Raji (cell line): ENCODE data around the gene KIF21B.

ENCODE experiments used
- POLR2A ChIP-seq: IDR thresholded peaks from 2 replicates; pipeline ENCODE4 v1.6.1; 2011; ENCODE audit warnings: low read depth, low read length, control low read depth; ENCODE audit not compliant: insufficient read depth

The KIF21B gene

DNA sequence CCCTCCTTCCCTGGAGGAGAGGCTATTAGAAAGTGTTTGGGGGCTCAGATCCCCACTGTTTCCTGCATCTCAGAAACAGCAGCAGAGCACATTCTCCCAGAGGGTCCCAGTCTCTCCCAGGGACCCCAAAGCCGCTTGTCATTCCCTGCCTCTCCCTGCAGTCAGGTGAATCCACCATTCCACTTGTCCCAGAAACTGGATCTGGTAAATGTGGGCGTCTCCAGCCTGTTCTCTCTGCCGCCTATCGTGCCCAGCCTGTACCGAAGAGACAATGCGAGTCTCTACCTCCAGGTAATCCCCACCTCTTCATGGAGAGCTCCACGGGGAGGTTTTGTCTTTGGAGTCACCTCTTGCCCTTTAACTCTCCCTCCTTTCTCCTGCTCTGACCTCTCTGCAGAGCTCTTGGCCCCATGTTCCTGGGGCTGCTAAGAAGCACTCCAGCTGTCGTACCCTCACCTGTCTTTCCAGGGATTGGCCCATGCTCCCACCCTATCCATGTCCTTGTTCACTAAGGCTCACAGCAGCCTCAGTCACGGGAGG lies 101.9 kb downstream of the KIF21B start:
- TF ChIP-seq POLR2A, result no peak
